BJ (cell line): ENCODE results near the gene PHLPP1. TPM values are rescaled to one million over a fixed set of nuclear protein-coding genes. Genes with fewer than 3 reads are reported as not detected.

ENCODE experiments used
- CTCF ChIA-PET: fragments of 350-600 bp; formaldehyde crosslinking; extraction: SDS; loops from one replicate; lab custom pipeline; 2021; ENCODE audit warnings: antibody characterized with exemption, inconsistent platforms; lab: Yijun Ruan, JAX
- POLR2A ChIA-PET: fragments of 300-600 bp; sonication (Branson Sonifier 250); formaldehyde crosslinking; extraction: SDS; loops from one replicate; lab custom pipeline; 2021; ENCODE audit warnings: antibody characterized with exemption; lab: Charles Lee
- DNase-seq: peaks from one replicate; pipeline ENCODE4 v3.0.0-alpha.2; 2011; ENCODE audit warnings: low read depth
- H3K27me3 ChIP-seq: 2 replicates; pipeline ENCODE4 v1.6.0; 2011; ENCODE audit warnings: low read length; ENCODE audit not compliant: control insufficient read depth, insufficient read depth
- H3K36me3 ChIP-seq: 2 replicates; pipeline ENCODE4 v1.5.1; 2011; ENCODE audit warnings: low read length; ENCODE audit not compliant: control insufficient read depth, insufficient read depth
- H3K4me3 ChIP-seq: 2 replicates; pipeline ENCODE4 v1.5.1; 2011; ENCODE audit warnings: low read depth, mild to moderate bottlenecking, control low read depth, low read length
- polyA minus RNA-seq: library from RNA; depleted of rRNA, polyadenylated mRNA; stranded (reverse); fragments of >200 nt; gene quantifications from 2 replicates; pipeline ENCODE4 v1.2.3, GENCODE V29; 2011; rRNA and poly(A)+ RNA removed
- polyA plus RNA-seq: library from polyadenylated mRNA; depleted of rRNA; stranded (reverse); fragments of >200 nt; gene quantifications from 2 replicates; pipeline ENCODE4 v1.2.3, GENCODE V29; 2011; rRNA removed
- TF ChIP-seq, protein P1 (sequence below): IDR thresholded peaks from 2 replicates; pipeline ENCODE4 v1.5.1; 2011; ENCODE audit warnings: low read depth, mild to moderate bottlenecking, control low read depth, inconsistent platforms, low read length, moderate library complexity; ENCODE audit not compliant: insufficient read depth

PHLPP1 gene
- 4.0 TPM in 2 replicates for polyA plus RNA-seq
- polyA minus RNA-seq = 7.8 and 8.7 TPM in 2 replicates

DNA sequence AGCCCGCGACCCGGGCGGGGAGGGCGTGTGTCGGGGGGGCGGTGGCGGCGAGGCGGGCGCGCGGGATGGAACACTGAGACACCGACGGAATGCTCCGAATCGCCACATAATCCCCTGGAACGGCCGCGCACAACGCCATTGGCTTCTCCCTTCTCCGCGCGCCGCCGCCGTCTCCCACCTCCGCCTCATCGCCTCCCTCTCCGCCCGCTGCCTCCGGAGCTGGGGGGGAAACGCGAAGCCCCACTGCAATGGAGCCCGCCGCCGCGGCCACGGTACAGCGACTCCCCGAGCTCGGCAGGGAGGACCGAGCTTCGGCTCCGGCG lies at the start of gene PHLPP1:
TSS of gene PHLPP1 (plus strand) at position 106 of the 323 bp plus-strand sequence. CDS start at position 249, 143 bp downstream.
- Histone ChIP-seq H3K4me3 (peak within 1 kb of the TSS; percentile 77), H3K27me3 (no peaks in the 10 kb centered on the region), H3K36me3 (no peaks in the 10 kb centered on the region)
- ChIA-PET CTCF (interaction anchor here (0.6 to 4.2 kb wide), 22 partner anchors 9 to 289 kb away, joined by 3 to 44 read pairs (median 4); no protein-coding TSS in a partner anchor), POLR2A (interaction anchor here (0.6 kb wide), 1 partner anchor 140 kb away, joined by 3 read pairs; no protein-coding TSS in a partner anchor)
- no peak for DNase-seq
- TF ChIP-seq, protein P1, sequence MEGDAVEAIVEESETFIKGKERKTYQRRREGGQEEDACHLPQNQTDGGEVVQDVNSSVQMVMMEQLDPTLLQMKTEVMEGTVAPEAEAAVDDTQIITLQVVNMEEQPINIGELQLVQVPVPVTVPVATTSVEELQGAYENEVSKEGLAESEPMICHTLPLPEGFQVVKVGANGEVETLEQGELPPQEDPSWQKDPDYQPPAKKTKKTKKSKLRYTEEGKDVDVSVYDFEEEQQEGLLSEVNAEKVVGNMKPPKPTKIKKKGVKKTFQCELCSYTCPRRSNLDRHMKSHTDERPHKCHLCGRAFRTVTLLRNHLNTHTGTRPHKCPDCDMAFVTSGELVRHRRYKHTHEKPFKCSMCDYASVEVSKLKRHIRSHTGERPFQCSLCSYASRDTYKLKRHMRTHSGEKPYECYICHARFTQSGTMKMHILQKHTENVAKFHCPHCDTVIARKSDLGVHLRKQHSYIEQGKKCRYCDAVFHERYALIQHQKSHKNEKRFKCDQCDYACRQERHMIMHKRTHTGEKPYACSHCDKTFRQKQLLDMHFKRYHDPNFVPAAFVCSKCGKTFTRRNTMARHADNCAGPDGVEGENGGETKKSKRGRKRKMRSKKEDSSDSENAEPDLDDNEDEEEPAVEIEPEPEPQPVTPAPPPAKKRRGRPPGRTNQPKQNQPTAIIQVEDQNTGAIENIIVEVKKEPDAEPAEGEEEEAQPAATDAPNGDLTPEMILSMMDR = no peak

DNA sequence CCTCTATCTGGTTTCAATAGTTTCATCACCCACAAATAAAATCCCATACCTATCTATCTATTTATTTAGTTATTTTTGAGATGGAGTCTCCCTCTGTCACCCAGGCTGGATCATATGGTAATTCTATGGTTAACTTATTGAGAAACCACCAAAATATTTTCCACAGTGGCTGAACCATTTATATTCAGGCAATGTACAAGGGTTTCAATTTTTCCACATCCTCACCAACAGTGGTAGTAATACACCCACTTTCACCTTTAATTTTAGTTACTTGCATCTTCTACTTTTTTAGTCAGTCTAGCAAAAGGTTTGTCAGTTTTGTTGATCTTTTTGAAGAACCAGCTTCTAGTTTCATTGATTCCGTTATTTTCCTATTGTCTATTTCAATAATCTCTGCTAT lies 46.1 kb upstream of the PHLPP1 start:
- ChIA-PET POLR2A (no interaction called here), CTCF (no interaction called here)
- no peak overlapping the region for H3K4me3 ChIP-seq
- no peaks in the 10 kb centered on the region for H3K36me3 ChIP-seq
- DNase-seq = no peak
- TF ChIP-seq, protein P1 = no peak
- no peaks in the 10 kb centered on the region for H3K27me3 ChIP-seq

DNA sequence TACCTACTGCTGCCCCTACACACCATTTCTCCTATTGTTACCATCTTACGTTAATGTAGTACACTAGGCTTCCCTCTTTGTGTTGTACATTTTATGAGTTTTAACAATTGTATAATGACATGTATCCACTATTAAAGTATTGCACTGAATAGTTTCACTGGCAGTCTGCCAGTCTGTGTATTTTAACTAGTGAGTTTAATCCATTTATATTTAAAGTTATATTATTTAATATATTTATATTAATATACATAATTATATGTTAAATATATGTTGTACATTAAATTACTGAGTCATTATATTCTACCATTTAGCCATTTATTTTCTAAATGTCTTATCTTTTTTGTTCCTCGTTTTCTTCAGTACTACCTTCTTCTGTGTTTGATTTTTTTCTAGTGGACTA lies 44.8 kb upstream of the PHLPP1 start:
- CTCF ChIA-PET = interaction anchor here (1.2 kb wide), 1 partner anchor 18 kb away, joined by 3 read pairs; no protein-coding TSS in a partner anchor
- Histone ChIP-seq H3K36me3 (no peaks in the 10 kb centered on the region), H3K27me3 (no peaks in the 10 kb centered on the region), H3K4me3 (no peak overlapping the region)
- TF ChIP-seq, protein P1 = no peak
- POLR2A ChIA-PET = no interaction called here
- DNase-seq = no peak

- POLR2A ChIA-PET = no interaction called here
- DNase-seq = no peak
- CTCF ChIA-PET = interaction anchor here (1.2 kb wide), 1 partner anchor 86 kb away, joined by 3 read pairs; no protein-coding TSS in a partner anchor
- H3K4me3 ChIP-seq = no peak overlapping the region
- no peaks in the 10 kb centered on the region for H3K36me3 ChIP-seq
- TF ChIP-seq, protein P1 = no peak
- H3K27me3 ChIP-seq = no peaks in the 10 kb centered on the region
Measured at GRCh38 chr18:62672600-62672999, 42.7 kb upstream of the PHLPP1 start.

DNA sequence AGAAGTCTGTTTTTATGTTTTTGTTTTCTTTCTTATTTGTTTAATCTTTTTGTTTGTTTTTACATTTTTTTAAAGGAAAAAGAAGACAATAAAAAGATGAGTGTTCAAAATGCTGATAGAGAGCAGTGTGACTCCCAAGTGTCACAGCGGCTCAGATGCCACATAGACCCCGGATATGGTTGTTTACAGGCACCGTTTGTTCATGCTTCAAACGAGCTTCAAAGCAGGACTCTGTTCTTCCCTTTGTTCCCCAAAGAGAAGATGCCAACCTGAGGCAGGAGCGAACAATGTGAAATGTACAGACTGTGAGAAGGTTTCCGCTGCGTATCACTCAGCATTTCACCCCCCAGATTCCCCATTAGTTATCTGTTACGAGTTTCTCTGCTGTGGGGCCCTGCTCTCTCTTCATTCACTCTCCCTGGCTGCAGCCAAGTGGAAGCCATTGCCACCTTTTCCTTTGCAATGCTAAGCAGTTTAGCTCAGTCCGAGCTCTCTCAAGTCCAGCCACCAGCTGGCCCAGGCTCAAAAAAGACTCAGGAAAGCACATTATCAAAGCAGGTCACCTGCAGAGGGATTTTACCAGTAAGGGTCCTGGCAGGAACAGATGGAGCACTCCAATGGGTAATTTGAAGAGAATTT lies 36.4 kb upstream of the PHLPP1 start:
- no peaks in the 10 kb centered on the region for H3K27me3 ChIP-seq
- DNase-seq = no peak
- TF ChIP-seq, protein P1 = no peak
- CTCF ChIA-PET = no interaction called here
- no peak overlapping the region for H3K4me3 ChIP-seq
- no peaks in the 10 kb centered on the region for H3K36me3 ChIP-seq
- POLR2A ChIA-PET = no interaction called here
